CD4-positive, alpha-beta T cell treated with Interferon alpha-2 for 1 hour (primary cell): ENCODE results near the gene IFT20.

ENCODE experiments used
- DNase-seq, 2 donors: peaks; one replicate each; pipeline ENCODE4 v3.0.0-alpha.2; 2020 to 2022

Gene IFT20

GRCh38 chr17:28334666-28335200, 539 bp downstream of the IFT20 start:
- DNase-seq: no peak

DNA sequence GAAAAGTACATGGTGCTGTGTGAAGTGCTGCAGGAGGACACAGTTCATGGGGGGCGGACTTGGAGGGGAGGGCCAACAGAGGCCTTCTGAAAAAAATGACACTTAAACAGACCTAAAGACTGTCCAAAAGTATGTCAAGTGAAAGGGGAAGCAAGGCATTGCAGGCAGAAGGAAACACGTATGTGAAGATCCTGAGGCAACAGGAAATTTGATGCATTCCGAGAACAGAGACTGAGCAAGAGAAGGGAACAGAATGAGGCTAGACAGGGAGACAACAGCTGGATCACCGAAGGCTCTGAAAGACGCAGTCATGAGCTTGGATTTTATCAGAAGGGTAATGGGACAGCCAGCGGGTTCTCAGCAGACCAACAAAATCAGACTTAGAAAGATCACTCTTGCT, 1.1 kb downstream of the IFT20 start:
- peak in 1 of 2 donors; percentile 18 for DNase-seq

DNA sequence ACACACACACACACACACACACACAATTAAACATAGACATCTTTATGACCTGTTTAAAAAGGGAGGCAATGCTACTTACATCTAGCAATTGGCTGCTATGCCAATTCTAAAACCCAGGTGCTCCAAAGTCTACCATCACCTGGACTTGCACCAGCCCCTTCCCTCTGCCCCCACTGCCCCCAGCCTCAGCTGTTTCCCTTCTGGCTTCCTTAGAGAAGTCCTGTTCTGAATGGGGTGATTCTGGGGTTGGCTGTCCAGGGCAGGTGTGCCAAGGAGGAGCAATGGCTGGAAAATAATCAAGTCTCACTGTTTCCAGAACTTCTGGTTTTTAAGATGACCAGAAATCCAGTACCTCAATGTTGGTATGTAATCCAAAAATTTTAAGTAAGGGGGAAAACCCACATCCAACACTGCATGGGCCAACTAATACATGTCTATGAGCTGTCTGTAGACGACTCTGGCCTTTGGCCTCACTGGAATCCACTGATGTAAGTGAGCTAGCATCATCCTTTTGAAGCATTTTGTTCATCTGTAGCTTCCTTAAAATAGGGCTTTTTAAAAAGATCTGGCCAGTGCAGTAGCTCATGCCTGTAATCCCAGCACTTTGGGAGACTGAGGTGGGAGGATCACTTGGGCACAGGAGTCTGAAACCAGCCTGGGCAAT, 2.1 kb downstream of the IFT20 start:
- no peak for DNase-seq

- no peak for DNase-seq
Observed at GRCh38 chr17:28331891-28332420, 3.3 kb downstream of the IFT20 start.

DNA sequence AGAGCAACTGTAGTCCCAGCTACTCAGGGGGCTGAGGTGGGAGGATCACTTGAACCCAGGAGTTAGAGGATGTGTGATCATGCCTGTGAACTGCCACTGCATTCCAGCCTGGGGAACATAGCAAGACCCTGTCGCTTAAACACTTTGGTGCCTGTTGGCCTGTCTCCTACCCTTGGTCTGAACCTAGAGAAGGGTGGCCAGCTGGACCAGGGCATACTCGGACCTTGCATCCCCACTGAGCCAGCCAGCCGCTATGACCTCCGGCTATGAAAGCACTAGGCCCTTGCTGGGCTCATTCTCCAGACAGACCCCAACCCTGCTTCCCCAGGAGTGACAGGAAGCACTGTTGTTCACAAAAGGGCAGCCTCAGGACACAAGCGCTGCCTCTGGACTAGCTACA, 4.6 kb downstream of the IFT20 start:
- DNase-seq: no peak

DNA sequence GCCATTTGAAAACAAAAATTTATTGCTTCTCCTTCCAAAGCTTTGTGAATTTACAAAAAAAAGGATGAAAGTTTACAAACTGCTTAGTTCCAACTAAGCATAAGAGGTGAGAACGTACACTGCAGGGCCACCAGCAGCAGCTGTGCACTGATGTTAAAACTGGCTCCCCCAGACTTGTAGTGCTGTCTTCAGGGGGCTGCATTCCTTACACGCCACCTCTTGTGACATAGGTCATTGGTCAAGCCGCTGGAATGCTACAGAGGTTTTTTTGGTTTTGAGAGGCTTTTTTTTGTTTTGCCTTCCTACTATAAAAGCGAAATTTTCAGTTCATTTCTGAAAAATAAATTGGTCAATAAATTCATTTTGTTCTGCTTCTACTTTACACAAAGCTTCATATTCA, 6.9 kb downstream of the IFT20 start:
- no peak for DNase-seq

- no peak for DNase-seq
Observed at GRCh38 chr17:28327709-28328108, 7.6 kb downstream of the IFT20 start.

DNA sequence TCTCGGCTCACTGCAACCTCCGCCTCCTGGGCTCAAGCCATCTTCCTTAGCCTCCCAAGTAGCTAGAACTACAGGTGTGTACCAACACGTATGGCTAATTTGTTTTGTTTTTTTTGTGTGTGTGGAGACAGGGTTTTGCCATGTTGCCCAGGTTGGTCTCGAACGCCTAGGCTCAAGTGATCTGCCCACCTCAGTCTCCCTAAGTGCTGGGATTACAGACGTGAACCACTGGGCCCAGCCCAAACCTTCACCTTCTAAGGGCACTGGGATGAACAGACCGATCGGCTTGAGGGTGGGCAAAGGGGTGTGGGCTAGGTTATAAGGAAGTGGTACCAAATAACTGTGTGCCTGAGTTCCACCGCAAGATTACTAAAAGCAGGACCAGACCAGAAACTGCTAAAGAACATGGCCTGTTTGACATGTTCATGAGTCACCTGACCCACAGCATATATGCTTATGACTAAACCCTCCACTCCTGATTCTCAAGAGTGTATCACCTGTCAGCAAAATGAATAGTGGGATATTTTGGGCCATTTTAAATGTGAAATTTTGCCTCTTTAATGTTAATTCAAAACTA, 8.2 kb downstream of the IFT20 start:
- no peak for DNase-seq

DNA sequence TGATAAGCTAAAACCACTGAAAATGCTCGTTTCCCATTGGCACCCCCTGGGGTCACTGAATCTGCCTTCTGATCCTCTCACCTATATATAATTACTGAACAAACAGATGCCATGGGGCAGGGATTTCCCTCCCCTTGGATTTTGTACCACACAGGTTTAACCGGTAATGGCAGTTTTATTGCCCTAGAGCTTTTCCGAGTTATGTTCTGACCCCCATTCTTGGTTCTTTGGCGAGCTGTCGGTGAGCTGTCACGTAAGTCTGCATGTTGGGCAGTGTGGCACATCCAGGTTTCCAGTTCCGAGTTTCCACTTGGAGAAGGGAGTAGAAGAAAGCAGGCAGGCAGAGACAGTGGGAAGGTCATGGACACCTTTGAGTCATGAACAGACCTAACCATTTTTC, 9.2 kb downstream of the IFT20 start:
- no peak for DNase-seq

- DNase-seq: no peak
Observed at GRCh38 chr17:28325211-28325610, 10.1 kb downstream of the IFT20 start.

DNA sequence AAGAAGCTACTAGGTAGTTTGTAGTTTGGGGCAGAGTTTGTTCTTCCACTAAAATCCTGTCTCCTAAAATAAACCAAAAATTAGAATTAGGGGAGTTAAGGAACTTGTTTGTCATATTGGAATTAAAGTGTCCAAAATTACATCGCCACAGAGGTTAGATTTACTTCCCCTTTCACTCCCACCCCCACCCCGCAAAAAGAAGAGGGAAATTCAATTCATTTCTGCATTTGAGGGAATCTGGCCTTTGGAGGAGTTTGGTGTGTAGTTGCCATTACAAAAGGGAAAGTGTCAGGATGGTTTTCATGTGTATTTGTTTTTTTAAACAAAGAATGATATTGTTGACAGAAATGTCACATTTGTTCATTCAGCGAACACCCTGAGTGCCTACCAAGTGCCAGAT, 10.5 kb downstream of the IFT20 start:
- no peak for DNase-seq

GRCh38 chr17:28324267-28324745, 11.0 kb downstream of the IFT20 start:
- no peak for DNase-seq

- no peak for DNase-seq
Observed at GRCh38 chr17:28320215-28321061, 14.8 kb downstream of the IFT20 start.

- DNase-seq: no peak
Observed at GRCh38 chr17:28319598-28319935, 15.7 kb downstream of the IFT20 start.

DNA sequence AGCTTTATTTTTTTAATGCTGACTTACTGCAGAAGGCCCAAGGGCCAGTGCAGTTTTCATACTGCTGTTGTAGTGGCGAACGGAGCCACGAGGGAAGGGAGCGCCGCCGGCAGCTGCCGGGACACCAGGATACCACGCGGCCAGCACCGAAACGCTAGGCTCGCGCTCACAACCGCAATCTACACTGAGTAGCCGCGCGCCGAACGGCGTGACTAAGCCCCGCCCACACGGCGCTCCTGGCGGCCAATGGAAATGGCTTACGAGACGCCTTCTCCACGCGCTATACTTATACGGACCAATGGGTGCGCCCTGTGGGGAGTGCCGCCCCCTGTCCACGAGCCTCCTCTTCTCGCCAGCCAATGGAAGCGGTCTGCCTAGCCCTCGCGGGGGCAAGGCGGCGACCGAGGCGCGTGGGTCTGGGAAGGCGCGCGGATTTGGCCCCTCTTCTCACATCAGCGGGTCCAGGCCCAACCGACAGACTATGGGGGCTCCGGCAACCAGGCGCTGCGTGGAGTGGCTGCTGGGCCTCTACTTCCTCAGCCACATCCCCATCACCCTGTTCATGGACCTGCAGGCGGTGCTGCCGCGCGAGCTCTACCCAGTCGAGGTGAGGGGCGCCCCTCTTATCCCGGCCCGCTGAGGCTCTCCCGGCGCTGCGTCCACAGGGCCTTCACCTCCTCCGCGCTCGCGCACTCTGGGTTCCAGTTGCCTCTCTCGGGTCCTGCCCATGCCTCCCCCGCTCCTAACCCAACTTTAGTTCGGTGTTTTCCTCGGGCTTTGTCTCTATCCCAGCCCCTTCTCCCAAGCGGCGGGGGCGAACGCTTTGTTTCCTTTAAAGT, 16.3 kb downstream of the IFT20 start, which contains the start of gene TMEM97:
Gene TMEM97 (plus strand): TSS at position 442 of the 839 bp plus-strand sequence. CDS start 40 bp downstream, at position 482.
- DNase-seq: peak; percentile 94 to 96

- no peak for DNase-seq
Observed at GRCh38 chr17:28317966-28318758, 17.1 kb downstream of the IFT20 start.

- DNase-seq: no peak
Observed at GRCh38 chr17:28317099-28317965, 17.9 kb downstream of the IFT20 start.

DNA sequence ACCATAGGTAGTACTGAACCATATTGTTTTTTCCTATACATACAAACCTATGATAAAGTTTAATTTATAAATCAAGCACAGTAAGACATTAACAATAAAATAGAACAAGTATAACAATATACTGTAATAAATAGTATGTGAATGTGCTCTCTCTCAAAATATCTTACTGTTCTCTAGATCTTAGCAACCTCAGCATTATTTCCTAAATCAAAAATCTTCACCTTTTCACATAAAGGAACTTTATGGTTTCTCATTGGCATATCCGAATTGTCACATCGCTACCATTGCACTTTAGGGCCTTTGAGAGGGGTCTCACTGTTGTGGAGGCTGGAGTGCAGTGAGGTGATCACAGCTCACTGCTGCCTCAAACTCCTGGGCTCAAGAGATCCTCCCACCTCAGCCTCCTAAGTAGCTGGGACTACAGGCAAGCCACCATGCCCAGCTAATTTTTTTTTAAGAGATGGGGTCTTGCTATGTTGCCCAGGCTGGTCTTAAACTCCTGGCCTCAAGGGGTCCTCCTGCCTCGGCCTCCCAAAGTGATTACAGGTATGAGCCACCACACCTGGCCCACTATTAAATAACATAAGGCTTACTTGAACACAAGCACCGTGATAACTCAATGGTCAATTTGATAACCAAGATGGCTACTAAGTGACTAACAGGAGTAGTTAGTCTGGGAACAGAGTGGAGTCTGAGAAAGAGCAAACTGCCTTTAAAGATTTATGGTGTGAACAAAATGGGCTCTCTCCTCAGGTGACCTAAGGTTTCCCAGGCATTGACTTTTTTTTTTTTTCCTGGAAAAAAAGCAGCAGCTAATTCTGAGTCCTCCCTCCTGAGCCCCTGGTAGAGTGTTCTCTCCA, 19.2 kb downstream of the IFT20 start:
- DNase-seq: no peak

- DNase-seq: no peak
Observed at GRCh38 chr17:28313841-28314240, 21.4 kb downstream of the IFT20 start.
